ENCODE data around the gene GPR146.

GPR146 gene

DNA sequence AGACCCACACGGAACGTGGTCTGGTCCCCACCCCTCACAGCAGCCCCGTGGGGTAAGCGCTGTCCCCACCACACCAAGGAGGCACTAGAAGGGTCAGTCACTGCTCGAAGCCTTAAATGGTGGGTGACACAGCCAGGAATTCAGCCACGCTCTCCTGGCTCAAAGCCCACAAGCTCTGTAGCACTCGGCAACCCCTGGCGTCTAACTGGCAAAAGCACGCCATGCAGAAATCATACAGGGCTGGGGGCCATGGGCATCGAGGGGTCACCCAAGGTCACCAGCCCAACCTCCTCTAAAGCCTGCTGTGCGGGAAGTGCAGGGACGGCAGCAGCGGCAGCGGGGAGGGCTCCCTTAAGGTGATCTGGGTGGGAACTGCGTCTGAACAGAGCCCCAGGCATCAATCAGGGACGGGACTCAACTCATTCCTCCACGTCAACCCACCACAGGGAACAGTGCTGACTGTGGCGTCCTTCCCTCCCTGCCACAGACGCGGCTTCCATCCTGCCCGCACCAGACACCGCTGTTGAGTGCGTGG is 51.3 kb downstream of the GPR146 start:
- DNase-seq: no peak

DNA sequence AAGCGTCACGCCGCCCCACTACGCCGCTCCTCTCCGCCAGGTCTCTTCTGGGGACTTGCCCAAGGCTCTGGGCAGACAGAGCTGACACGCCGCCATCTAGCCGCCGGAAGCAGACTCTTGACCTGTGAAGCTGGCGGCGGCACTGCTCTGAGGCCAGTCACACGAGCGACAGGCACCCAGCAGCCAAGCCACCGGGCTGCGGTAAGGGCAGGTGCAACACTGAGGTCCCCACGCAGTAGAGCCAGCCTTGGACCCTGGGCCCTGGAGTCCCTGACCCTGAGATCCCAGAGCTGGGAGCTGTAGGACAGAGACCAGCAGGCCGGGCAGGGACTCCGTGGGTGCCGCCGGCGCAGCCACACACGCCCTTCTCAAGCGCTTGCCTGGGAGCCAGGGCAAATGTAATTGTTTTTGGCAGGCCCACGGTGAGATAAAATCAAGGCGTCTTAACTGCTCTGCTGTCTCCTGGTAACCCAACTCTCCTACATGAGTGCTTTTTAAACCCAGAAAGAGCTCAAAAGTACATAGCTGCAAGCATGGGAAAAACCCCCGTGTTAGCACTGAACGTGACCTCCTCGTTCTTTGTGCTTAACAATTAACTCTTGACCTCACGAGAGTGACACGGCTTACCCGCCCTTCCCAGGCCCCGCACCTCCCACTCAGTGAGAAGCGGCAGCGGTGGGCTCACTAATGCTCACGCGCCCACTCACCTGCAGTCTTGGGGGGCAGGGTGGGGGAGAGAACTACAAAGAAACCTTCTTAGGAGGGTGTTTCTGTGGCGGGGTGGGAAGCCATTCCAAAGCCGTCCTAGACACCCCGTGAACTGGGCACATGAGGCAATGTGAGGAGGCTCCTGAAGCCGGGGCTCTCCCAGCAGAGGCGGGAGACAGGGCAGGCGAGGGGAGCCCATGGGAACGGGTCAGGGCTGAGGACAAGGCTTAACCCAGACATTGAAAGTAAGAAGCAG is 52.1 kb downstream of the GPR146 start:
- no peak for DNase-seq

DNA sequence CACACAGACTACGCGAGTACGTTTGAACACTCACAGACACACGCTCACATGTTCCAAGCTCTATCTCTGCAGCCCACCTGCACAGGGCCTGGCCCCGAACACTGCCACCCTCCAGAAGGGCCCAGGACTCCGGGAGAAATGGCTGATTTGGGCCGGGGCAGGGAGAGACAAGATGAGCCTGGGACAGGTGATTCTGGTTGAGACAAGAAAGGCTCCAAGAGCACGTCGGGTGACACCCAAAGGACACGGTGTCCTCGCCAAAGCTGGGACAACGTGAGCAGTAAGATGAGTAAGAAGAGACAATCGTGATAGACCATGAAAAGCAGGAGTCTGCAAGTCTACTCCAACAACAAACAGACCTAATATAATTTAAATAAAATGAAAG is 52.8 kb downstream of the GPR146 start:
- DNase-seq: no peak

DNA sequence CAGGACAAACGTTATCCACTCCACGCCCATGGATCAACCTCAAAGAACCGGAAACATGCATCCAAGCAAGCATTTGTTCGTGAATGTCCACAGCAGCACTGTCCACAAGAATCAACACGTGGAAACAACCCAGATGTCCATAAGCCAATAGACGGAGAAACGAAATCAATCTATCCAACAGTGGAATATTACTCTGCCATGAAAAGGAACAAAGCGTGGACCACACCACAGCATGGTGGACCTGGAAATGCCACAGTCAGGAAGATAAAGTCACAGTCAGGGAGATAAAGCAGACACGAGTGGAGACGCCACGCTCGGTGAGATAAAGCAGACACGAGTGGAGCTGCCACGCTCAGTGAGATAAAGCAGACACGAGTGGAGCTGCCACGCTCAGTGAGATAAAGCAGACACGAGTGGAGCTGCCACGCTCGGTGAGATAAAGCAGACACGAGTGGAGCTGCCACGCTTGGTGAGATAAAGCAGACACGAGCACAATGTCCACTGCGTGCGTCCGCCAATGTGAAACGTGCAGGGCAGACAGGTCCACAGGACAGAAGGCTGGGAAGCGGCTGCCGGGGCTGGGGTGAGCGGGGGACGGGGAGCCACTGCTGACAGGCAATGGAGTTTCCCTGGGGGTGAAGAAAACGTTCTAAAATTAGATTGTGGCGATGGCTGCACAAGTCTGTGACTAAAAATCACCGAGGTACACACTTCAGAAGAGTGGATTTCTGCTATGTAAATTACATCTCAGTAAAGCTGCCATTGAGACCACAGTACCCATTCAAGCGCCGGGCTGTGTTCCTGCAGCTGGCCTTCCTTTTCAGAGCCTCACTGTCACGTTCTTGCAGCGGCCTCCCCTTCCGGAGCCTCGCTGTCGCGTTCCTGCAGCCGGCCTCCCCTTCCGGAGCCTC is 54.2 kb downstream of the GPR146 start:
- DNase-seq: no peak

DNA sequence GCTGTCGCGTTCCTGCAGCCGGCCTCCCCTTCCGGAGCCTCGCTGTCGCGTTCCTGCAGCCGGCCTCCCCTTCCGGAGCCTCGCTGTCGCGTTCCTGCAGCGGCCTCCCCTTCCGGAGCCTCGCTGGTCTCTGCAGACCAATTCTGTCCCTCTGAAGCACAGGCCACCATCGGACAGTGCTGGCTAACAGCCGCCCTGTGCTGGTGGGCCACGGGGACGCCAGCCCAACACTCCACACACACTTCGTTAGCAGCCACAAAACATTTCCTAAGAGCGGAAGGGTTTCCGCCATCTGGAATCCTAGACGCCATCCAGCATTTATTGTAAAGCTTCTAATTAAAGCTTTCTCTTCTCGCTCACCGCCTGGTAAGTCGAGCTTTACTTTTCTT is 54.8 kb downstream of the GPR146 start:
- DNase-seq: no peak

DNA sequence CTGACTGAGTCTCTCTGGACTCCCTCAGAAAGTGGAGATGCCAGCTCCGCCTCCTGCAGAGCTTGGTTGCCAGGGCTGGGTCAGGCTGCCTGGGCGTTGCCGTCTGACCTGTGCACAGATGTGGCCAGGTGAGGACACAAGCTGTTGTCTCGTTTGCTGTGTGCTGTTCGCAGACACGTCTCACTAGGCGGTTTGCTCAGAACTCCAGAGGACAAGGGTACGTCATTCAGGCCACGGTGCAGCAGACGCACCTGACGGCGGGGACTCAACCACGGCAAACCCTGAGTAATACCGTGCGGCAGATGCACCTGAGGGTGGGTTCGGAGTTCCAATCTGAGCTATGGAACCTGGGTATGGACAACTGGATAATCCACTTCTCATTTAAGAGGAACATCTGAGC is 55.3 kb downstream of the GPR146 start:
- no peak for DNase-seq

DNA sequence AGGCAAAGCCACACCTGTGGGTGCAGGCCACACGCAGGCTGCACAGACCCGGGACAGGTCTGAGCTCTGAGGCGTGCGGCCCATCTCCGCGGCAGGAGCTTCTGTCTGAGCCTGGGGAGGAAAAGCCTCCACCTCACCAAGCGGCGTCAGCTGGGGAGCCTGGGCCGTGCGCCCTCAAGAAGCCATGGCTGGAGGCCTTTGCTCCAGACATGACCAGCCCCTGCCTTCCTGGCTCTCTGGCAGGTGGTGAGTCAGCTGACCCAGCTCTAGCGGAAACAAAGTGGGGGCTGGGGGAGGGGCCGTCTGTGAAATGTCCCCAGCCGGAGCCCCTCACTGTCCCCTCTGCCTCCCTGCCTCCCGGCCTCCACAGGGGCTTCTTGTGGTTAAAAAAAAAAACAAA is 56.0 kb downstream of the GPR146 start:
- no peak for DNase-seq

DNA sequence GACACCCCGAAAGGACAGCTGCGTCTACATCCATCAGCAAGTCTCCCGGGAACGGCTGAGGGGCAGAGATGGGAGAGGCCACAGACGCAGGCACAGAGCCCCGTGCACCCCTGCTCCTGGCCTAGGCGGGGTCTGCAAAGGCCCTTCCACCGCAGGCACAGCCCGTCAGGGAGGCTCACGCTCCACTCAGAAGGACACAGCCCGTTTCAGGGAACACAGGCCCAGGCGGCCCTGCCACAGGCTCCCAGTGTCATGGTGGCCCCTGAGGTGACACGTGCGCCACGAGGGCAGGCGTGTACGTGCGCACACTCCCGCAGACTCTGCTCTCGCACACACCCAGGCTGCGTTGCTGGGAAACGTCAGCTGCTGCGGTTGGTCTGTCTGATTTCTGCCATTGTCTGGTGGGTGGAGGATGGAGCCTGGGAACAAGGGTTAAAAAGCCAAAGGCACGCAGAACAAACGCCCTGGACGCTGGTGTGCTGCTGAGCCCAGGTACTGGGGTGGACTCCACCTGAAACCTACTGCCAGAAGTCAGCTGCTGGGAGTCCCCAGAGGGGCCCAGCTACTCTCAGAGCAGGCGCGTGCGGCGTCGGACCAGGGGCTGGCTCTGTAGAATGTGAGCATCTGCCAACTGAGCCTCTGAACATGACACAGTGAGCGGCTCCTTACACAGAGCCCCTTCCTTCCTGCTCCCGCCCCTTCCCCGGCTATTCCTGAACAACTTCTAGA is 56.7 kb downstream of the GPR146 start:
- DNase-seq: no peak

DNA sequence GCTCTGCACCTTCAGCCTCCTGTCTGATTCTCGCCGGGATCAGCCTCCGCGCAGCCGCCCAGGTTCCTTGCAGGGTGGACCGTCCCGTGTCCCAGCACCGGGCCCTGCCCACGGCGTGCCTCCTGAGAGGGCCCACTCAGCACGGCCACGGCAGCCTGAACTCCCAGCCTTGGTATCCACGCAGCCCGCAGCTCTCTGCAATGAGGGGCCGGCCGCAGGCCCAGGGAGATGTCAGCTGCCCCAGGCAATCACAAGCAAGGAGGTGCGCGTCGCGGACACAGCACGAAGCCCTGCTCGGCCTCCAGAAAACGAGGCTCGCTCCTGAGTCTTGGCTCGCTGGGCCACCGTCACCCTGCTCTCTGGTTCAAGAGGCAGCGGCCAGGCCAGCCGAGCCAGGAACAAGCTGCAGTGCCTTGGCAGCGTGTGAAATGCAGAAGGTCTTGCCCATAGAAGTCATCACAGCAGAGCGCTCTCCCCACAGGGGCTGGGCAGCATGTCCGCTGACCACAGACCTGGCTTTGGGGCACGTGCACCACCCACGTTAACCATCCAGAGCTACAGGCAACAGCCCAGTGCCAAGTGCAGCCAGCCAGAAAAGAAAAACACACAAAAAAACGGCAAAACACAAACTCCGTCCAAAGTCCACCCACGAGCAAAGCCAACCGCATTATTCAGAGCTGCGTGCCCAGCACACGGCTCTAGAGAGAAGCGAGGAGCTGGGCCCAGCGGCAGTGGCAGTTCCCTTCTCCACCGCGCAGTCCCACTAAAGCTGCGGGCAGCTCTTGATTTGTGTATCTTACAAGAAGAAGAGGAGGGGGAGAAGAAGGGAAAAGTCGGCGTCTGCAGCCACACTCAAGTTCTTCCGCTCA is 57.5 kb downstream of the GPR146 start:
- no peak for DNase-seq

DNA sequence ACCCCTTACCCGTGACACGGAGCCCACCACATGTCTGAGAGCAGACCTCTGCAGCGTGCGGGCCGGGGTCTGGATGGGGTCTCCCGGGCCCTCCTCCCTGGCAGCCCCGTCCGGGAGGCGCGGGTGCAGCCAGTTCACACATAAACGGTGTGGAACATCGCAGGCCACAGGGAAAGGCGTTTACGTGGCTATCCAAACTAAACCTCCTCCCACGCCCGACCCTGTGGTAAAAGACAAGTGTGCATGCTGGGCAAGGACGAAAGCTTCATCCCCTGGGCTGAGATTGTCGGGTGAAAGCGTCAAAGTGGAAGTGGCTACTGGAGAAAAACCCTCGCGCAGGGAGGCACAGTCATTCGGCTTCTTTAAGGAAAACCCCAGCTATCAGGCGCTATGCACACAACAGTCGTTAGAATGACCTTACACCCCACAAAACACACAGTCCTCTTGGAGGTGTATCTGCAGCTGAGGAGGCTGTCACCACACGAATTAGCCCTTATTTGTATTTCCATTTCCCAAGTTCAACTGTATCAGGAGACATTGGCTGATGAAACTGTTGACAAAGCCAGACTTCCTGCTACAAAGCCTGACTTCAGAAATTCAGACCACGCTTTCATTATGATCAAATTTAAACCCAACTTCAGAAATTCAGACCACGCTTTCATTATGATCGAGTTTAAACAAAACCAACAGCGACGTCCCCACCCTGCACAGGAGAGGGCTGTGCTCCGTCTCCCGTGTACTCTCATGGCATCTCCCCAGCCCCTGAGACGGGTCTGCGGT is 58.9 kb downstream of the GPR146 start:
- peak; percentile 20 to 31 for DNase-seq

DNA sequence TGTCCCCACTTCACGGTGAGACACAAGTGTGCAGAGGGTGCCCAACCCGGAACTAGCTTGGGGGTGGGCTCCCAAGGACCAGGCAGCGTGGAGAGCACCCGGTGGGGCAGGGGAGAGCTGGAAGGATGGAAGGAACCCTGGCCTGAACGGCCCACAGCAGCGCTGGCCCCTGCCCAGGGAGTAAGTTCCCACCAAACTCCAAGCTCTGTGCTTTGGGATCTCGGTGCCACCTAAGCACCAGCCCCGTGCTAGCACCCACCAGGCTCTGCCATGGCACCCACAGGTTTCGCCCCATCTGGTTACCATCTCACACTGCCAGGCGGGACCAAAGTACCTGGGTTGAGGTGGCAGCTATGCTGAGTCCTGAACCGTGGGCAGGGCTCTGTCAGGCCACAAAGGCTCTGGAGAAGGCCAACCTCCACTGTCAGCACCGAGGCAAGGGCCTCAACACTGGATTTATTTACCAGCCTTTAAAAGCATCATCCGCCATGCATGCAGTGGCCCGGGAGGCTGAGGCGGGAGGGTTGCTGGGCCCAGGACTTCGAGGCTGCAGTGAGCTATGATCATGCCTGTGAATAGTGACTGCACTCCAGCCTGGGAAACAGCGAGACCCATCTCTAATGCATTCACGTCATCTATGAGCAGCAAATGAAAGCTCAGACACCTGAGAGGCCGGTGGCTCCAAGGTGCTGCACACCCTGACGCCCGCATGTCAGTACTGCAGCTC is 59.6 kb downstream of the GPR146 start:
- DNase-seq: no peak

DNA sequence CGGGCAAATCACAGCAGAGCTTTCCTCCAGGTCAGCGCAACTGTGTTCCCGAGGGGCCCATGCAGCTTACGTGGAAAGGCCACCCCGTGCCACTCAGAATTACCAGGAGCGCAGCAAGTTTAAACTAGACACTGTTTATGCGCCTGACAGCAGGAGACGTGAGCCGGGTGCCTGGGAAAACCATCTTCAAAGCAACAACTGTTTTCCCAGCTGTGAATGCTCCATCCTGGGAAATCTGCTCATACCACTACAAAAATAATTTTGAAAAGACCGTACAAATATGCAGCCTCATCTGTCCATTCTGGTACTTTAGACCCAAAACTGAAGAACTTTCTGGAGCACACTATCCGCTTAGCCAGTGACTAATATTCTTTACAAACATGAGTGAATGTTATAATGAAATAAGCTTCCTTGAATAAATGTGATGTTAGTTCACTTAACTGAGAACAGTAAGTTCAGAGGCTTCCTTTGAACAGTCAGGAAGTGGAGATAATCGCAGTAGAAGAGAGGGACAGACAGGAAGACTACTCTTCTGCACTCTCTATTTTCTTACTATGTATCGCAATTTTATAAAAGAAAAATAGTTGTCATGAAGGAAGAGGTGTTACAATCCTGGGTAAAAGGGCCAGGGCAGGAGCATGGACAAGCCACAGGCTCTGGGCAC is 60.3 kb downstream of the GPR146 start:
- DNase-seq: no peak

DNA sequence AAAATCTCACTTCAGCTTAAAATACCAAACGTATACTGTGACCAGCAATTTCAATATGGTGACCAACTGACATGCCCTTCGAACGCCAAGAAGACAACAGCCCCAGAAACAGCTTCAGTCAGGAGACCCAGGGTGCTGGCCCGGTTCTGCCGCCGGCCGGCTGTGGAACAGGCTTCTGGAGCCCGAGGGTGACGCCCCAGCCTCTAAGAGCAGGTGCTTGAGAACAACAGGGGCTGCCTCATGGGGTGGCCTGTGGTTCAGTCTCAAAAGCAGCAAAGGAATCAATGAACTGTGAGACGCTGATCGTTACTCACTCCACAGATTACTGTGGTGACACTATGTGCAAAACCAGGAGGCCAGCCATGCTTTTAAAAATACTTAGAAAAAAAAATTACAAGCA is 60.8 kb downstream of the GPR146 start:
- DNase-seq: no peak

DNA sequence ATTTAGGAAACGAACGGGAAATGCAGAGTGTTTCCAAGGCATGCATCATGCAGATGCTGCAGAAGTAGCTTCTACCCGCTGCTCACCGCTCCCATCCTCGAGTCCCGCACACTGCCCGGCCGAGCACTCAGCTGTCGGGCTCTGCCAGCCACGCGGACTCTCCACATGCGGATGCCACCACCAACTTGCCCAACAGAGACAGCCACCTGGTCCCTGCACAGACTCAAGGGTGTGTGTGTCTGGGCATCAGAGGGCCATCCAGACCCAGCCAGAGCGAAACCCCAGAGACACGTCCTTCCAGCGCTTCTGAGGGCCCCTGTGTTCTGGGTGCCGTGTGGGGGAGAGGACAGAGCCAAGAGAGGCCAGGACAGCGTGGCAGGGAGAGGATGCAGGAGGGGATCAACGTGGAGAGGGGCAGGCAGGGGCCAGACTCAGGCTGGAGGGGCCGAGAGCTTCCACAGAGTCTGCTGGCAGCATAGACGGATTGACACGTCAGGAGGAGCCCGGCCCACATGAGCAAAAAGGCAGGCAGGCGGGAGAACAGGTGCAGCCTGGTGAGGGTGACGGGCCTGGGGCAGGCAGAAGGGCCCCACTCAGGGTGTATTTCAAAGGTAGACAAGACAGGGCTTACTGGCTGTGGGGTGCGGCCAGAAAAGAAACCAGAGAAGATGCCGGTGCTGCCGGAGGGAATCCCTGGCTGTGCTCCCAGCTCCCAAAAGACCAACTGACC is 61.9 kb downstream of the GPR146 start:
- no peak for DNase-seq

DNA sequence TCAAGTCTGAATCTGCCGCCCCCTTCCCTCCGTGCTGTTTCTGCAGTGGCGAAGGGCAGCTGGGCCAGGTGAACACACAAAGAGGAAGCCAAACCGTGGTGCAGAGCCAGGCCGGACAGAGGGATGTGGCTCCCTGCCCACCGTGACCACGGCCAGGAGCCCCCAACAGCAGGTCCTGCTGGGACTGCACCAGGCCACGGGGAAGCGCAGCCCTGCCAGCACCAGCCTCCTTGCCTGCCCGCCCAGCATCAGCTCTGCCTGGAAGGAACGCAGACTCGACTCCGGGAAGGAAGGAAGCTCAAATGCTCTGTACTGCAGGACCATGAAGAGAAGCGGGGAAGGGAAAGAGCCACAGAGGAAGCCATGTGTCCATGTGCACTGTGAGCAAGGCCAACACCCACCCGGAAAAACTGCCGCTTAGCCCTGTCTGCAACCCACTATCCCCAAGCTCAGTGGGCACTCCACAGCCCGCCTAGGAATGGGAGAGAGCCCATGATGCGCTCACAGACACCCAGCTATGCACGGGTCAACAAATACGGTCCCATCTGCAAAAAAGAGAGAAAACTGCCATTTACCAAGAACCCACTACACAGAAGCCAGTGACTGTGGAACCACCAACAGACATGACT is 62.6 kb downstream of the GPR146 start:
- no peak for DNase-seq

DNA sequence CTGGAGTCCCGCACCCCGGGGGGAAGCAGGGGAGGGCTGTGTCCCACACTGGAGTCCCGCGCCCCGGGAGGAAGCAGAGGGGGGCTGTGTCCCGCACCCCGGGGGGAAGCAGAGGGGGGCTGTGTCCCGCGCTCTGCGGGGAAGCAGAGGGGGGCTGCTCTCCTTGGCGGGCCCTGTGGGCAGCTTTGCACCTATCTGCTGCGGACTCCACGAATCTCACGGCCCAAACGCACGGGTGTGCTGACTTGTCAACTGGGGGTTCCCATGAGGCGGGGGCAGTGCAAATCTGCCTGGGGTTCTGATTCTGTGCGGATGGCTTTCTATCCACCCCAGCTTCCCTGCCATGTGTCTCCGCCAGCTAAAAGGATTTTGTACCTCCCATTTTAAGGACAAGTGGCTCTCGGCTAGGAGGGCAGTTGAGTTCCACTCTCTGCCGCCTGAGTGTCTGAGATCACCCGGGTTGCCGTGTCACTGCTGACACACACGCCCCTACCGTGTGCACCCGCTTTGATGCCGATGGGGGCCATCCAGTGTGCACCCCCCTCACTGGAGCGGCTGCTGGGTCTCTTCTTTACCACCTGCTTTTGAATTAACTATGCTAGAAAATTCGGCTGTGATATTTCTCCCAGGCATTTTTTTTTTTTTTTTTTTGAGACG is 64.0 kb downstream of the GPR146 start:
- DNase-seq: no peak
